Keratinocyte (primary cell): ENCODE data around the gene ITFG1. TPM values are rescaled to one million over a fixed set of nuclear protein-coding genes. Genes with fewer than 3 reads are reported as not detected.

Experiments used
- DNase-seq: peaks from one replicate; pipeline ENCODE4 v3.0.0-alpha.2; 2011; ENCODE audit warnings: low read depth, missing footprints, low spot score
- FAIRE-seq: peaks from 2 replicates; lab custom pipeline; 2011; peaks lifted over from hg19 to GRCh38; lab: Jason Lieb, UNC
- H2AFZ ChIP-seq: 2 replicates; pipeline ENCODE4 v1.6.0; 2012; ENCODE audit warnings: low read length, control low read depth, inconsistent platforms; ENCODE audit not compliant: control insufficient read depth
- H3K27ac ChIP-seq: 2 replicates; pipeline ENCODE4 v1.5.1; 2011; ENCODE audit warnings: low read length; ENCODE audit not compliant: control insufficient read depth, insufficient read depth
- H3K27me3 ChIP-seq: 3 replicates; pipeline ENCODE4 v1.6.0; 2011; ENCODE audit warnings: low read length; ENCODE audit not compliant: control insufficient read depth, insufficient read depth; ENCODE audit errors: extremely low read depth
- H3K36me3 ChIP-seq, 2 experiments: 2 replicates in 1 of 2; 3 replicates in 1 of 2; pipeline ENCODE4 v1.5.1; 2011; ENCODE audit warnings: low read length in 2 of 2, mild to moderate bottlenecking in 1 of 2; ENCODE audit not compliant: control insufficient read depth in 2 of 2, insufficient read depth in 2 of 2; ENCODE audit errors: extremely low read depth in 1 of 2
- H3K4me1 ChIP-seq: 3 replicates; pipeline ENCODE4 v1.5.1; 2011; ENCODE audit warnings: low read length; ENCODE audit not compliant: control insufficient read depth, insufficient read depth; ENCODE audit errors: extremely low read depth
- H3K4me2 ChIP-seq: 3 replicates; pipeline ENCODE4 v1.6.0; 2011; ENCODE audit warnings: low read depth, low read length; ENCODE audit not compliant: control insufficient read depth, insufficient read depth; ENCODE audit errors: extremely low read depth
- H3K4me3 ChIP-seq, 3 experiments: fragments of 200-600 bp in 1 of 3; sonication (generic) in 1 of 3; 2 replicates in 2 of 3; 3 replicates in 1 of 3; pipeline ENCODE4 v1.5.1; 2011 to 2016; ENCODE audit warnings: low read length in 3 of 3, mild to moderate bottlenecking in 3 of 3, control low read depth in 2 of 3, inconsistent platforms in 1 of 3, low read depth in 1 of 3, mixed read lengths in 1 of 3, mixed run types in 1 of 3, moderate library complexity in 1 of 3; ENCODE audit not compliant: control insufficient read depth in 2 of 3, insufficient read depth in 2 of 3; ENCODE audit errors: extremely low read depth in 1 of 3
- H3K79me2 ChIP-seq: 2 replicates; pipeline ENCODE4 v1.6.0; 2012; ENCODE audit warnings: low read length; ENCODE audit not compliant: control insufficient read depth, insufficient read depth
- H3K9ac ChIP-seq: 3 replicates; pipeline ENCODE4 v1.6.0; 2011; ENCODE audit warnings: low read length; ENCODE audit not compliant: control insufficient read depth, insufficient read depth; ENCODE audit errors: extremely low read depth
- H3K9me1 ChIP-seq: 3 replicates; pipeline ENCODE4 v1.6.0; 2011; ENCODE audit warnings: low read length; ENCODE audit not compliant: control insufficient read depth, insufficient read depth; ENCODE audit errors: extremely low read depth
- H3K9me3 ChIP-seq: 2 replicates; pipeline ENCODE4 v1.5.1; 2012; ENCODE audit warnings: low read depth, low read length; ENCODE audit not compliant: control insufficient read depth
- H4K20me1 ChIP-seq: 3 replicates; pipeline ENCODE4 v1.6.0; 2011; ENCODE audit warnings: low read length; ENCODE audit not compliant: control insufficient read depth, insufficient read depth; ENCODE audit errors: extremely low read depth
- EZH2 ChIP-seq: IDR thresholded peaks from one replicate; pipeline ENCODE4 v1.6.1; 2012; ENCODE audit warnings: inconsistent platforms, mild to moderate bottlenecking, low read length, moderate library complexity
- dilution Hi-C: fragments of 300-500 bp; cut with MboI; formaldehyde crosslinking; loops from one replicate; pipeline ENCODE4 v1.7.0; 2020; ENCODE audit warnings: low sequenced_read_pairs; ENCODE audit not compliant: extremely low pct_ligation_motif_present
- polyA plus RNA-seq, 5 experiments: library from polyadenylated mRNA; depleted of rRNA in 3 of 5; stranded (reverse) in 3 of 5; stranded (forward) in 1 of 5; unstranded in 1 of 5; fragments of >200 nt; gene quantifications; 1 replicate in 1 of 5; 2 replicates in 3 of 5; 3 replicates in 1 of 5; pipeline versions ENCODE4 v1.2.1 to v1.2.3, GENCODE V29; 2011 to 2012; ENCODE audit warnings: missing spikeins in 2 of 5, low read depth in 1 of 5, low replicate concordance in 1 of 5
- TF ChIP-seq, protein P1 (sequence below), 3 experiments: IDR thresholded peaks in 1 of 3; conservative IDR thresholded peaks in 1 of 3; optimal IDR thresholded peaks in 1 of 3; 2 replicates in 2 of 3; 3 replicates in 1 of 3; pipeline versions ENCODE3 to v1.5.1; 2011; ENCODE audit warnings: low read length in 3 of 3, mild to moderate bottlenecking in 3 of 3, moderate library complexity in 2 of 3, control low read depth in 1 of 3, inconsistent platforms in 1 of 3; ENCODE audit not compliant: insufficient read depth in 2 of 3; ENCODE audit errors: extremely low read depth in 1 of 3

ITFG1 gene
- polyA plus RNA-seq, 1 donor (not counting 4 experiments of a cell fraction or from before 2014, with no cell fraction given) = 83.8 TPM

GRCh38 chr16:47499080-47499699 lies 38.3 kb upstream of the ITFG1 start:
- dilution Hi-C loops = no loop called here
- no peaks in the 10 kb centered on the region for H3K9me1 ChIP-seq
- no peaks in the 10 kb centered on the region for H3K9me3 ChIP-seq
- FAIRE-seq (no peak), DNase-seq (no peak)
- H4K20me1 ChIP-seq = no peaks in the 10 kb centered on the region
- TF ChIP-seq EZH2 = no peak
- TF ChIP-seq, protein P1, sequence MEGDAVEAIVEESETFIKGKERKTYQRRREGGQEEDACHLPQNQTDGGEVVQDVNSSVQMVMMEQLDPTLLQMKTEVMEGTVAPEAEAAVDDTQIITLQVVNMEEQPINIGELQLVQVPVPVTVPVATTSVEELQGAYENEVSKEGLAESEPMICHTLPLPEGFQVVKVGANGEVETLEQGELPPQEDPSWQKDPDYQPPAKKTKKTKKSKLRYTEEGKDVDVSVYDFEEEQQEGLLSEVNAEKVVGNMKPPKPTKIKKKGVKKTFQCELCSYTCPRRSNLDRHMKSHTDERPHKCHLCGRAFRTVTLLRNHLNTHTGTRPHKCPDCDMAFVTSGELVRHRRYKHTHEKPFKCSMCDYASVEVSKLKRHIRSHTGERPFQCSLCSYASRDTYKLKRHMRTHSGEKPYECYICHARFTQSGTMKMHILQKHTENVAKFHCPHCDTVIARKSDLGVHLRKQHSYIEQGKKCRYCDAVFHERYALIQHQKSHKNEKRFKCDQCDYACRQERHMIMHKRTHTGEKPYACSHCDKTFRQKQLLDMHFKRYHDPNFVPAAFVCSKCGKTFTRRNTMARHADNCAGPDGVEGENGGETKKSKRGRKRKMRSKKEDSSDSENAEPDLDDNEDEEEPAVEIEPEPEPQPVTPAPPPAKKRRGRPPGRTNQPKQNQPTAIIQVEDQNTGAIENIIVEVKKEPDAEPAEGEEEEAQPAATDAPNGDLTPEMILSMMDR (optimal IDR thresholded peaks at IDR 0.05 in 1 of 3, IDR thresholded peaks at IDR 0.05 in 1 of 3, conservative IDR thresholded peaks at IDR 0.05 in 1 of 3; ENCODE audit: extremely low read depth in 1 of 3, insufficient read depth in 2 of 3, low read length in 3 of 3) = no peak
- H3K4me1 ChIP-seq = no peaks in the 10 kb centered on the region
- H3K4me3 ChIP-seq = no peak overlapping the region
- peaks cover 2% of the 10 kb centered on the region for H3K79me2 ChIP-seq
- no peaks in the 10 kb centered on the region for H3K27me3 ChIP-seq
- H3K27ac ChIP-seq = no peak overlapping the region
- H3K4me2 ChIP-seq = no peak overlapping the region
- H2AFZ ChIP-seq = no peak overlapping the region
- peaks cover 5 to 19% of the 10 kb centered on the region in 2 experiments for H3K36me3 ChIP-seq
- no peak overlapping the region for H3K9ac ChIP-seq

GRCh38 chr16:47493381-47494337 lies 32.8 kb upstream of the ITFG1 start:
- Histone ChIP-seq H3K36me3 (peaks cover 0 to 3% of the 10 kb centered on the region in 2 experiments), H2AFZ (no peak overlapping the region), H3K4me3 (no peak overlapping the region), H3K9me3 (no peaks in the 10 kb centered on the region), H3K4me1 (no peaks in the 10 kb centered on the region), H3K9me1 (no peaks in the 10 kb centered on the region), H4K20me1 (no peaks in the 10 kb centered on the region), H3K79me2 (peaks cover 9% of the 10 kb centered on the region), H3K27ac (no peak overlapping the region), H3K27me3 (no peaks in the 10 kb centered on the region), H3K4me2 (no peak overlapping the region), H3K9ac (no peak overlapping the region)
- TF ChIP-seq EZH2 = no peak
- TF ChIP-seq, protein P1 (optimal IDR thresholded peaks at IDR 0.05 in 1 of 3, IDR thresholded peaks at IDR 0.05 in 1 of 3, conservative IDR thresholded peaks at IDR 0.05 in 1 of 3; ENCODE audit: extremely low read depth in 1 of 3, insufficient read depth in 2 of 3, low read length in 3 of 3) = no peak
- DNase-seq (no peak), FAIRE-seq (no peak)
- dilution Hi-C loops = no loop called here
